Lung (tissue), 12 donors: ENCODE data around the gene BRPF3. TPM values are rescaled to one million over a fixed set of nuclear protein-coding genes. Genes with fewer than 3 reads are reported as not detected.
A peak's percentile ranks its signal among the peaks of the same experiment; 100 is the strongest.

ENCODE experiments used
- ATAC-seq: fragments of 200-7000 bp; cut with Tn5 transposase; one replicate; pipeline ENCODE4 v1.9.1; 2020; ENCODE audit warnings: moderate number of reproducible peaks; ENCODE audit not compliant: insufficient read depth, low FRiP score
- DNase-seq, 3 donors: peaks; one replicate each; pipeline ENCODE4 v3.0.0-alpha.2; 2013 to 2017
- H3K27ac ChIP-seq, 2 donors: one replicate each; pipeline ENCODE4 v1.5.1; 2013; ENCODE audit warnings: mild to moderate bottlenecking in 2 of 2, moderate library complexity in 2 of 2, control low read depth in 1 of 2, inconsistent platforms in 1 of 2, low read depth in 1 of 2, low read length in 1 of 2
- H3K27me3 ChIP-seq, 3 donors: one replicate each; pipeline ENCODE4 v1.5.1; 2013; ENCODE audit warnings: low read length in 2 of 3; ENCODE audit not compliant: control insufficient read depth in 3 of 3, insufficient read depth in 3 of 3
- H3K36me3 ChIP-seq, 4 donors: one replicate each; pipeline ENCODE4 v1.5.1; 2013; ENCODE audit warnings: low read length in 4 of 4, mild to moderate bottlenecking in 1 of 4, moderate library complexity in 1 of 4; ENCODE audit not compliant: control insufficient read depth in 4 of 4, insufficient read depth in 4 of 4
- H3K4me1 ChIP-seq, 5 donors: one replicate each; pipeline ENCODE4 v1.5.1; 2013; ENCODE audit warnings: low read length in 5 of 5, mild to moderate bottlenecking in 2 of 5, moderate library complexity in 1 of 5; ENCODE audit not compliant: control insufficient read depth in 5 of 5, insufficient read depth in 5 of 5
- H3K4me3 ChIP-seq: one replicate; pipeline ENCODE4 v1.5.1; 2013; ENCODE audit warnings: mild to moderate bottlenecking, control low read depth, moderate library complexity
- H3K9ac ChIP-seq, 2 donors: one replicate each; pipeline ENCODE4 v1.5.1; 2013; ENCODE audit warnings: low read length in 2 of 2, control low read depth in 1 of 2; ENCODE audit not compliant: insufficient read depth in 1 of 2
- H3K9me3 ChIP-seq, 4 donors: one replicate each; pipeline ENCODE4 v1.5.1; 2013; ENCODE audit warnings: low read length in 3 of 4, mild to moderate bottlenecking in 1 of 4, moderate library complexity in 1 of 4; ENCODE audit not compliant: control insufficient read depth in 4 of 4, insufficient read depth in 3 of 4
- WGBS, 2 donors: extraction: QIAGEN DNeasy Blood & Tissue Kit; methylation state at CpG; one replicate each; pipeline ENCODE4 v1.1.7; 2013; 5-methylcytosine and 5-hydroxymethylcytosine counted together
- polyA plus RNA-seq, 2 donors: library from polyadenylated mRNA; stranded (reverse); fragments of 200-250 nt; gene quantifications; one replicate each; pipeline ENCODE4 v1.2.1, GENCODE V29; 2013
- total RNA-seq, 2 donors: library from RNA; depleted of rRNA in 1 of 2; stranded (reverse); fragments of >200 nt in 1 of 2; gene quantifications; one replicate each; pipeline ENCODE4 v1.2.1, GENCODE V29; 2014 to 2021
- TF ChIP-seq, protein P1 (sequence below): IDR thresholded peaks from 2 replicates; pipeline ENCODE4 v1.5.1; 2012; ENCODE audit warnings: mild to moderate bottlenecking; ENCODE audit errors: control extremely low read depth, extremely low read depth
- donor health status: control.
- donor health status: control.
- donor health status: Bipolar disorder and iron deficiency.
- donor health status: healthy.
- donor health status: DM: yes; HTN: yes; CAD: no.

BRPF3 gene
- total and polyA plus RNA-seq, 4 donors = 7.8 to 29.2 (median 20.2) TPM

DNA sequence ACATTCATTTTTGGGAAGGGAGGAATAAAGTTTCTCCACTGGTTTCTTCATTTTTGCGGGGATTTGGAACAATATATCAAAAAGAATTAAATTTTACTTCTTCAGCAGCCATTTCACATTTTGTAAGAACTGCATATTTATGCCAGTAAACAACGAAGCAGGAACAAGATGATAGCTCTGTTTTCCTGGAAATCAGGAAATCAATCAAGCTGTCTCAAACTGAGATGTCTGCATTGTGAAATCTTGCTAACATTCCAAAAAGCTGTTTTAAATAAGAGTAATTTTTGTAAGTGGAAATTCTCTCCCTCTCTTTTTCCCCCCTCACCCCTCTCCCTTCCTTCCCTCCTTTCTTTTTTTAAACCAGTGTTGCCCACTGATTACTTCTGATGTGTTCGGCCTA, 46.3 kb upstream of the BRPF3 start:
- no peaks in the 10 kb centered on the region for H3K36me3 ChIP-seq
- TF ChIP-seq, protein P1, sequence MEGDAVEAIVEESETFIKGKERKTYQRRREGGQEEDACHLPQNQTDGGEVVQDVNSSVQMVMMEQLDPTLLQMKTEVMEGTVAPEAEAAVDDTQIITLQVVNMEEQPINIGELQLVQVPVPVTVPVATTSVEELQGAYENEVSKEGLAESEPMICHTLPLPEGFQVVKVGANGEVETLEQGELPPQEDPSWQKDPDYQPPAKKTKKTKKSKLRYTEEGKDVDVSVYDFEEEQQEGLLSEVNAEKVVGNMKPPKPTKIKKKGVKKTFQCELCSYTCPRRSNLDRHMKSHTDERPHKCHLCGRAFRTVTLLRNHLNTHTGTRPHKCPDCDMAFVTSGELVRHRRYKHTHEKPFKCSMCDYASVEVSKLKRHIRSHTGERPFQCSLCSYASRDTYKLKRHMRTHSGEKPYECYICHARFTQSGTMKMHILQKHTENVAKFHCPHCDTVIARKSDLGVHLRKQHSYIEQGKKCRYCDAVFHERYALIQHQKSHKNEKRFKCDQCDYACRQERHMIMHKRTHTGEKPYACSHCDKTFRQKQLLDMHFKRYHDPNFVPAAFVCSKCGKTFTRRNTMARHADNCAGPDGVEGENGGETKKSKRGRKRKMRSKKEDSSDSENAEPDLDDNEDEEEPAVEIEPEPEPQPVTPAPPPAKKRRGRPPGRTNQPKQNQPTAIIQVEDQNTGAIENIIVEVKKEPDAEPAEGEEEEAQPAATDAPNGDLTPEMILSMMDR = no peak
- H3K27me3 ChIP-seq = no peaks in the 10 kb centered on the region
- WGBS, 2 donors = 51 to 55% methylated on average over 3 of the region's 3 CpGs
- H3K9ac ChIP-seq = no peak overlapping the region
- no peak overlapping the region for H3K4me3 ChIP-seq
- no peak for ATAC-seq
- no peaks in the 10 kb centered on the region for H3K9me3 ChIP-seq
- H3K27ac ChIP-seq = no peak overlapping the region
- DNase-seq = peak in 2 of 3 donors; percentile 63 to 86
- peaks cover 0 to 11% (median 0%) of the 10 kb centered on the region in 5 donors for H3K4me1 ChIP-seq

DNA sequence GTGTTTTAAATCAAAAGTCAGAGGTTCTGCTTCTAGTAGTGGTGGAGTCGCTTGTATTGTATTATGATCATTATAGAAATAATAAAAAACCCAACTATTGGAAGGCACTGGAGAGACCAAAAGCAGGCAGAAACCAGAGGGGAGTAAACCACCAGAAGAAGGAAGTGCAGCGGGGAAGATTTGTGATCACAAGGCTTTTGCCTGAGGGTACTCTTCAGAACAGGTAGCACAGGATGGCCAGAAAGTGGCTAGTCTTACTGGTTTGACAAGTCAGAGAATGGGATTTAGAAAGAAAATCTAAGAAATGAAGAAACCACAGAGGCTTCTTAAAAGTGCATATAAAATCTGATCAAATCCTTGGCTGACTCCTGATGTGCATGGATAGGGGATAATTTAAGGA, 42.3 kb upstream of the BRPF3 start:
- H3K9me3 ChIP-seq = no peaks in the 10 kb centered on the region
- H3K27me3 ChIP-seq = no peaks in the 10 kb centered on the region
- H3K27ac ChIP-seq = no peak overlapping the region
- no peak overlapping the region for H3K9ac ChIP-seq
- H3K4me1 ChIP-seq = peaks cover 0 to 11% (median 0%) of the 10 kb centered on the region in 5 donors
- 78 to 89% methylated on average over 2 of the region's 2 CpGs for WGBS, 2 donors
- DNase-seq = peak in 2 of 3 donors; percentile 12 to 53
- ATAC-seq = no peak
- H3K36me3 ChIP-seq = no peaks in the 10 kb centered on the region
- TF ChIP-seq, protein P1 = no peak
- no peak overlapping the region for H3K4me3 ChIP-seq

DNA sequence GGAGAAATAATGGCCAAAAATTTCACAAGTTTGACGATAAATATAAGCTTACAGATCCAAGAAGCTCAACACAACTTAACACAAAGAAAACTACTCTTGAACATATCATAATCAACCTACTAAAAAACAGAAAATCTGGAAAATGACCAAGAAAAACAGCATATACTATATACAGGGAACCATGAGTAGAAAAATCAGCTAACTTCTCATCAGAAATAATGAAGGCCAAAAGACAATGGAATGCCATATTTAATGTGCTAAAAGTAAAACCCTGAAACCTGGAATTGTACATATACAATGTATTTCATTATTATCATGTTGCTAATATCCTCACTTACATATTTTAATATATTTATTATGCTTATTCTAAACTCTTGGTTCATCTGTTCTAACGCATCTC, 40.9 kb upstream of the BRPF3 start:
- no peak overlapping the region for H3K9ac ChIP-seq
- TF ChIP-seq, protein P1 = no peak
- H3K9me3 ChIP-seq = peaks cover 0 to 2% (median 0%) of the 10 kb centered on the region in 4 donors
- no peak overlapping the region for H3K27ac ChIP-seq
- peaks cover 0 to 1% (median 0%) of the 10 kb centered on the region in 4 donors for H3K36me3 ChIP-seq
- H3K27me3 ChIP-seq = no peaks in the 10 kb centered on the region
- peaks cover 0 to 3% (median 0%) of the 10 kb centered on the region in 5 donors for H3K4me1 ChIP-seq
- H3K4me3 ChIP-seq = no peak overlapping the region
- WGBS, 2 donors = 96 to 97% methylated on average over 2 of the region's 2 CpGs
- ATAC-seq (no peak), DNase-seq (no peak)
